ENCODE measurements around the gene ITGB6. TPM values are rescaled to one million over a fixed set of nuclear protein-coding genes. Genes with fewer than 3 reads are reported as not detected.

ITGB6 gene
- total RNA-seq, 1 experiment from 2014 or later: 84.8 TPM

DNA sequence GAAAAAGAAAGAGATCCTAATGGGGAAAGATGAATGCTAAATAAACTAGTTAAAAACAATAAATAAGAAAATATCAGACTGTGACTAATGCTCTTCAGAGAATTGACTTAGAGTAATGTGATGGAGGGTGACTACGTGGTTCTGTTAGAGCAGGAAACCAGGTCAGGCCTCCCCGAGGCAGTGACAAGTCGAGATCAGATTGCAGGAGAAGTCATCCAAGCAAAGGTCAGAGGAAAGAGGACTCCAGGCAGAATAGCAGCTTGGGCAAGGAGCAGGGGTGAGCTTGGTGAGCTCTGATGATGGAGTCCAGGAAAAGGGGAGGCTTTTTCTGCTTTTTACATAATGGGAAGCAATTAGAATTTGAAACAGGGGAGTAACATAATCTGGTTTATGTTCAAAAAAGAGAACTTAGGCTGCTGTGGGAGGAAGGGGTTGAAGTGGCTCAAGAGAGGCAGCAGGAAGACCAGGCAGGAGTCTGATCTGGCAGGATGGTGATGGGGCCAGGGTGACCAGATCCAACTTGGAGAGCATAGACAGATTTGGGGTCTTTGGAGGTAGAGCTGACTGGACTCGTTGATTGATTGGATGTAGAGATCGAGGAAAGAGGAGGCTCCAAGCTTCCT, 27.3 kb upstream of the ITGB6 start:
- no peak for DNase-seq
- no TSS peak for BruUV-seq (replicated peaks)

GRCh38 chr2:160226367-160226766, 26.3 kb upstream of the ITGB6 start:
- Mint-ChIP-seq H3K27me3 (ENCODE audit: unreplicated experiment) (no peaks in the 10 kb centered on the region), H3K4me1 (ENCODE audit: low read depth, unreplicated experiment) (peaks cover 99% of the 10 kb centered on the region), H3K4me3 (ENCODE audit: low read depth, unreplicated experiment) (no peak overlapping the region), H3K36me3 (ENCODE audit: insufficient read depth, unreplicated experiment) (peaks cover 39% of the 10 kb centered on the region), H3K27ac (ENCODE audit: unreplicated experiment) (peak overlapping the region; percentile 94), H3K9me3 (ENCODE audit: low read depth, unreplicated experiment) (no peaks in the 10 kb centered on the region)
- no TSS peak for BruUV-seq (replicated peaks)
- no peak for DNase-seq
- TF ChIP-seq, protein P1, sequence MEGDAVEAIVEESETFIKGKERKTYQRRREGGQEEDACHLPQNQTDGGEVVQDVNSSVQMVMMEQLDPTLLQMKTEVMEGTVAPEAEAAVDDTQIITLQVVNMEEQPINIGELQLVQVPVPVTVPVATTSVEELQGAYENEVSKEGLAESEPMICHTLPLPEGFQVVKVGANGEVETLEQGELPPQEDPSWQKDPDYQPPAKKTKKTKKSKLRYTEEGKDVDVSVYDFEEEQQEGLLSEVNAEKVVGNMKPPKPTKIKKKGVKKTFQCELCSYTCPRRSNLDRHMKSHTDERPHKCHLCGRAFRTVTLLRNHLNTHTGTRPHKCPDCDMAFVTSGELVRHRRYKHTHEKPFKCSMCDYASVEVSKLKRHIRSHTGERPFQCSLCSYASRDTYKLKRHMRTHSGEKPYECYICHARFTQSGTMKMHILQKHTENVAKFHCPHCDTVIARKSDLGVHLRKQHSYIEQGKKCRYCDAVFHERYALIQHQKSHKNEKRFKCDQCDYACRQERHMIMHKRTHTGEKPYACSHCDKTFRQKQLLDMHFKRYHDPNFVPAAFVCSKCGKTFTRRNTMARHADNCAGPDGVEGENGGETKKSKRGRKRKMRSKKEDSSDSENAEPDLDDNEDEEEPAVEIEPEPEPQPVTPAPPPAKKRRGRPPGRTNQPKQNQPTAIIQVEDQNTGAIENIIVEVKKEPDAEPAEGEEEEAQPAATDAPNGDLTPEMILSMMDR (IDR thresholded peaks at IDR 0.05; ENCODE audit: unreplicated experiment): no peak
- intact Hi-C loops (cut with micrococcal nuclease; ENCODE audit: unreplicated experiment): loop anchor here (1.0 to 10.0 kb wide), 3 partner anchors 18 to 168 kb away; no protein-coding TSS in a partner anchor
- CTCF ChIA-PET: interaction anchor here (0.7 to 2.1 kb wide), 6 partner anchors 12 to 44 kb away, joined by 3 to 9 read pairs (median 4); no protein-coding TSS in a partner anchor

More for the DNA sequence above, 27.3 kb upstream of the ITGB6 start:
- no peaks in the 10 kb centered on the region for H3K9me3 Mint-ChIP-seq (ENCODE audit: low read depth, unreplicated experiment)
- H3K4me1 Mint-ChIP-seq (ENCODE audit: low read depth, unreplicated experiment): peaks cover 91% of the 10 kb centered on the region
- intact Hi-C loops (cut with micrococcal nuclease; ENCODE audit: unreplicated experiment): loop anchor here (10.0 kb wide), 1 partner anchor 167 kb away; no protein-coding TSS in a partner anchor
- H3K27me3 Mint-ChIP-seq (ENCODE audit: unreplicated experiment): no peaks in the 10 kb centered on the region
- TF ChIP-seq, protein P1 (IDR thresholded peaks at IDR 0.05; ENCODE audit: unreplicated experiment): no peak
- peaks cover 39% of the 10 kb centered on the region for H3K36me3 Mint-ChIP-seq (ENCODE audit: insufficient read depth, unreplicated experiment)
- CTCF ChIA-PET: interaction anchor here (0.9 kb wide), 1 partner anchor 43 kb away, joined by 4 read pairs; no protein-coding TSS in a partner anchor
- peak overlapping the region; percentile 94 for H3K27ac Mint-ChIP-seq (ENCODE audit: unreplicated experiment)
- H3K4me3 Mint-ChIP-seq (ENCODE audit: low read depth, unreplicated experiment): peak overlapping the region; percentile 51

GRCh38 chr2:160225722-160226121, 25.6 kb upstream of the ITGB6 start:
- CTCF ChIA-PET: interaction anchor here (0.7 to 2.1 kb wide), 5 partner anchors 12 to 45 kb away, joined by 3 to 9 read pairs (median 4); no protein-coding TSS in a partner anchor

GRCh38 chr2:160224507-160224906, 24.4 kb upstream of the ITGB6 start:
- intact Hi-C loops (cut with micrococcal nuclease; ENCODE audit: unreplicated experiment): loop anchor here (10.0 kb wide), 1 partner anchor 170 kb away; no protein-coding TSS in a partner anchor
- H3K27me3 Mint-ChIP-seq (ENCODE audit: unreplicated experiment): no peaks in the 10 kb centered on the region
- CTCF ChIA-PET: interaction anchor here (0.9 to 1.5 kb wide), 5 partner anchors 10 to 839 kb away, joined by 4 to 6 read pairs (median 4); no protein-coding TSS in a partner anchor
- H3K9me3 Mint-ChIP-seq (ENCODE audit: low read depth, unreplicated experiment): no peaks in the 10 kb centered on the region
- H3K27ac Mint-ChIP-seq (ENCODE audit: unreplicated experiment): peak overlapping the region; percentile 94
- peaks cover 31% of the 10 kb centered on the region for H3K36me3 Mint-ChIP-seq (ENCODE audit: insufficient read depth, unreplicated experiment)
- H3K4me1 Mint-ChIP-seq (ENCODE audit: low read depth, unreplicated experiment): peaks cover 99% of the 10 kb centered on the region
- no peak for DNase-seq
- TF ChIP-seq, protein P1 (IDR thresholded peaks at IDR 0.05; ENCODE audit: unreplicated experiment): no peak
- no TSS peak for BruUV-seq (replicated peaks)
- peak overlapping the region; percentile 17 for H3K4me3 Mint-ChIP-seq (ENCODE audit: low read depth, unreplicated experiment)

More at GRCh38 chr2:160225722-160226121, 25.6 kb upstream of the ITGB6 start:
- TF ChIP-seq, protein P1 (IDR thresholded peaks at IDR 0.05; ENCODE audit: unreplicated experiment): no peak
- intact Hi-C loops (cut with micrococcal nuclease; ENCODE audit: unreplicated experiment): loop anchor here (1.0 to 10.0 kb wide), 3 partner anchors 17 to 169 kb away; no protein-coding TSS in a partner anchor
- Mint-ChIP-seq H3K27ac (ENCODE audit: unreplicated experiment) (peak overlapping the region; percentile 94), H3K27me3 (ENCODE audit: unreplicated experiment) (no peaks in the 10 kb centered on the region), H3K4me3 (ENCODE audit: low read depth, unreplicated experiment) (no peak overlapping the region), H3K36me3 (ENCODE audit: insufficient read depth, unreplicated experiment) (peaks cover 39% of the 10 kb centered on the region), H3K9me3 (ENCODE audit: low read depth, unreplicated experiment) (no peaks in the 10 kb centered on the region), H3K4me1 (ENCODE audit: low read depth, unreplicated experiment) (peaks cover 99% of the 10 kb centered on the region)
- BruUV-seq (replicated peaks): no TSS peak
- peak; percentile 82 for DNase-seq

All from Calu3 (cell line).